Endothelial cell of umbilical vein (primary cell): ENCODE results near the gene TTYH2. TPM values are rescaled to one million over a fixed set of nuclear protein-coding genes. Genes with fewer than 3 reads are reported as not detected.
"Not testable (repeated sequence)": the region's sequence is repeated elsewhere in the genome, so short reads cannot be mapped to it uniquely, and the experiment has no call there.

Experiments used
- BruUV-seq: library from RNA; stranded (reverse); fragments of 400-500 nt; replicated peaks from 2 replicates; lab custom pipeline; 2021; lab: Mats Ljungman, UMichigan
- CTCF ChIA-PET: fragments of 300-600, 350-600 bp; sonication (Branson Sonifier 250); formaldehyde crosslinking; loops from one replicate; lab custom pipeline; 2021; ENCODE audit warnings: antibody characterized with exemption, inconsistent platforms; lab: Charles Lee
- POLR2A ChIA-PET: fragments of 300-600, 350-600 bp; sonication (Branson Sonifier 250); formaldehyde crosslinking; loops from one replicate; lab custom pipeline; 2021; ENCODE audit warnings: antibody characterized with exemption, inconsistent platforms; lab: Charles Lee
- DNase-seq: peaks from one replicate; pipeline ENCODE4 v3.0.0-alpha.2; 2011; ENCODE audit warnings: low read depth, low spot score
- FAIRE-seq: peaks from 2 replicates; lab custom pipeline; 2011; peaks lifted over from hg19 to GRCh38; lab: Jason Lieb, UNC
- H2AFZ ChIP-seq: 2 replicates; pipeline ENCODE4 v1.6.0; 2012; ENCODE audit warnings: low read depth, low read length, control low read depth, inconsistent platforms
- H3K27ac ChIP-seq: 2 replicates; pipeline ENCODE4 v1.5.1; 2011; ENCODE audit warnings: low read depth, mild to moderate bottlenecking, control low read depth, low read length, moderate library complexity; ENCODE audit not compliant: insufficient read depth
- H3K27me3 ChIP-seq, 2 experiments: 2 replicates each; pipeline versions ENCODE4 v1.6.0 to v1.6.1; 2011; ENCODE audit warnings: low read length in 2 of 2, mixed read lengths in 1 of 2; ENCODE audit not compliant: control insufficient read depth in 2 of 2, insufficient read depth in 2 of 2
- H3K36me3 ChIP-seq, 2 experiments: 2 replicates in 1 of 2; 3 replicates in 1 of 2; pipeline ENCODE4 v1.5.1; 2011; ENCODE audit warnings: low read length in 2 of 2, mild to moderate bottlenecking in 1 of 2, moderate library complexity in 1 of 2; ENCODE audit not compliant: control insufficient read depth in 2 of 2, insufficient read depth in 2 of 2; ENCODE audit errors: extremely low read depth in 1 of 2
- H3K4me1 ChIP-seq: 3 replicates; pipeline ENCODE4 v1.5.1; 2011; ENCODE audit warnings: mild to moderate bottlenecking, low read length; ENCODE audit not compliant: control insufficient read depth, insufficient read depth; ENCODE audit errors: extremely low read depth
- H3K4me2 ChIP-seq: 2 replicates; pipeline ENCODE4 v1.6.1; 2011; ENCODE audit warnings: low read length, control low read depth, mixed read lengths; ENCODE audit not compliant: insufficient read depth
- H3K4me3 ChIP-seq, 3 experiments: fragments of 200-600 bp in 1 of 3; sonication (generic), shearing (Covaris generic) in 1 of 3; replicated peaks in 1 of 3; 2 replicates each; pipeline ENCODE4 v1.5.1; 2011 to 2016; ENCODE audit warnings: control low read depth in 3 of 3, low read length in 3 of 3, mild to moderate bottlenecking in 2 of 3, inconsistent platforms in 1 of 3, low read depth in 1 of 3, moderate library complexity in 1 of 3; ENCODE audit not compliant: insufficient read depth in 1 of 3
- H3K79me2 ChIP-seq: 2 replicates; pipeline ENCODE4 v1.6.0; 2012; ENCODE audit warnings: low read length, inconsistent platforms; ENCODE audit not compliant: control insufficient read depth, insufficient read depth
- H3K9ac ChIP-seq: replicated peaks from 2 replicates; pipeline ENCODE3; 2011; ENCODE audit warnings: low read length, control low read depth; ENCODE audit not compliant: insufficient read depth; ENCODE audit errors: extremely low read depth
- H3K9me1 ChIP-seq: replicated peaks from 3 replicates; pipeline ENCODE4 v1.6.0; 2011; ENCODE audit warnings: mild to moderate bottlenecking, low read length; ENCODE audit not compliant: control insufficient read depth, insufficient read depth; ENCODE audit errors: extremely low read depth
- H3K9me3 ChIP-seq: replicated peaks from 2 replicates; pipeline ENCODE4 v1.5.1; 2012; ENCODE audit warnings: low read length, inconsistent platforms; ENCODE audit not compliant: control insufficient read depth, insufficient read depth
- H4K20me1 ChIP-seq: replicated peaks from 2 replicates; pipeline ENCODE3; 2011; ENCODE audit warnings: mild to moderate bottlenecking, low read length; ENCODE audit not compliant: control insufficient read depth, insufficient read depth; ENCODE audit errors: extremely low read depth
- EZH2 ChIP-seq: IDR thresholded peaks from 2 replicates; pipeline ENCODE4 v1.6.1; 2012; ENCODE audit warnings: borderline replicate concordance, low read depth, mild to moderate bottlenecking, moderate library complexity, low read length, inconsistent platforms; ENCODE audit not compliant: severe bottlenecking
- FOS ChIP-seq: IDR thresholded peaks from 2 replicates; pipeline ENCODE4 v1.6.1; 2011; ENCODE audit warnings: mild to moderate bottlenecking, low read length, moderate library complexity, borderline replicate concordance; ENCODE audit not compliant: insufficient read depth
- GATA2 ChIP-seq: IDR thresholded peaks from 2 replicates; pipeline ENCODE4 v1.7.0; 2011; ENCODE audit warnings: low read depth, mild to moderate bottlenecking, moderate library complexity, mixed read lengths, low read length; ENCODE audit not compliant: insufficient read length, insufficient read depth
- JUN ChIP-seq: IDR thresholded peaks from 2 replicates; pipeline ENCODE4 v1.6.1; 2011; ENCODE audit warnings: borderline replicate concordance, low read depth; ENCODE audit not compliant: insufficient read length, insufficient read depth
- MYC ChIP-seq: IDR thresholded peaks from one replicate; pipeline ENCODE4 v1.6.1; 2011; ENCODE audit warnings: mild to moderate bottlenecking, low read depth, low read length
- POLR2A ChIP-seq: IDR thresholded peaks from 2 replicates; pipeline ENCODE4 v1.6.1; 2012; ENCODE audit warnings: low read depth, mild to moderate bottlenecking, control low read depth, low read length
- POLR2AphosphoS5 ChIP-seq: IDR thresholded peaks from 2 replicates; pipeline ENCODE4 v1.6.1; 2012; ENCODE audit warnings: low read depth, mild to moderate bottlenecking, control low read depth, low read length, moderate library complexity; ENCODE audit not compliant: insufficient read depth
- dilution Hi-C: fragments of 300-500 bp; cut with MboI; formaldehyde crosslinking; loops from one replicate; pipeline ENCODE4 v1.15.0; 2019; ENCODE audit warnings: low sequenced_read_pairs; ENCODE audit not compliant: extremely low pct_ligation_motif_present
- intact Hi-C: fragments of 100-400 bp; cut with micrococcal nuclease; formaldehyde crosslinking; loops from one replicate; pipeline ENCODE4 v1.10.0; 2022
- polyA plus RNA-seq, 4 experiments: library from polyadenylated mRNA; depleted of rRNA in 3 of 4; stranded (reverse) in 3 of 4; unstranded in 1 of 4; fragments of >200 nt; gene quantifications; 2 replicates each; pipeline versions ENCODE4 v1.2.1 to v1.2.3, GENCODE V29; 2011 to 2012; ENCODE audit warnings: missing spikeins in 1 of 4
- total RNA-seq: library from RNA; stranded (reverse); gene quantifications from 2 replicates; pipeline ENCODE4 v1.2.3, GENCODE V29; 2021
- TF ChIP-seq, protein P1 (sequence below): IDR thresholded peaks from 2 replicates; pipeline ENCODE4 v1.6.1; 2011; ENCODE audit not compliant: insufficient read depth, insufficient read length
- TF ChIP-seq, protein P2 (sequence below), 2 donors: IDR thresholded peaks; 1 replicate in 1 of 2; 2 replicates in 1 of 2; pipeline ENCODE4 v1.5.1; 2011; ENCODE audit warnings: low read length in 2 of 2, mild to moderate bottlenecking in 2 of 2, moderate library complexity in 2 of 2, control low read depth in 1 of 2, inconsistent platforms in 1 of 2, low read depth in 1 of 2; ENCODE audit not compliant: insufficient read depth in 1 of 2; ENCODE audit errors: extremely low read depth in 1 of 2

TTYH2 gene
- total and polyA plus RNA-seq, 2 donors (not counting 3 experiments of a cell fraction or from before 2014, with no cell fraction given) = 0.75 to 2.0 TPM

- H3K9ac ChIP-seq = no peak overlapping the region
Observed at GRCh38 chr17:74281799-74282198, 68.4 kb downstream of the TTYH2 start.

DNA sequence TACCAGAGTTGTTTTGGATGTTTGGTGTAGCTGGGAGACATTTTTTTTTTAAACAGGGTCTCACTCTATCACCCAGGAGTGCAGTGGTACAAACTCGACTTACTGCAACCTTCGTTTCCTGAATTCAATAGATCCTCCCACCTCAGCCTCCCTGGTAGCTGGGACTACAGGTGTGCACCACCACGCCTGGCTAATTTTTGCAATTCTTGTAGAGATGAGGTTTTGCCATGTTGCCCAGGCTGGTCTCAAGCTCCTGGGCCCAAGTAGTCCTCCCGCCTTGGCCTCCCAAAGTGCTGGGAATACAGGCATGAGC is 68.9 kb downstream of the TTYH2 start:
- H3K4me2 ChIP-seq, H3K9ac ChIP-seq, intact Hi-C loops, dilution Hi-C loops, H3K27ac ChIP-seq, H3K36me3 ChIP-seq, H3K4me3 ChIP-seq, BruUV-seq, H2AFZ ChIP-seq, DNase-seq, H3K9me3 ChIP-seq, H3K79me2 ChIP-seq, H3K27me3 ChIP-seq, H3K4me1 ChIP-seq, FAIRE-seq, H3K9me1 ChIP-seq, H4K20me1 ChIP-seq: not testable (repeated sequence)
- CTCF ChIA-PET = interaction anchor here (1.2 to 2.2 kb wide), 2 partner anchors 14 to 16 kb away, joined by 5 to 6 read pairs; no protein-coding TSS in a partner anchor
- POLR2A ChIA-PET = interaction anchor here (0.6 kb wide), 1 partner anchor 190 kb away, joined by 5 read pairs; no protein-coding TSS in a partner anchor

More at GRCh38 chr17:74281799-74282198, 68.4 kb downstream of the TTYH2 start:
- no peaks in the 10 kb centered on the region for H3K79me2 ChIP-seq
- H3K9me3 ChIP-seq = no peaks in the 10 kb centered on the region
- TF ChIP-seq MYC (no peak), POLR2A (no peak), POLR2AphosphoS5 (no peak), EZH2 (no peak), GATA2 (no peak), FOS (no peak), JUN (no peak)
- TF ChIP-seq, protein P1, sequence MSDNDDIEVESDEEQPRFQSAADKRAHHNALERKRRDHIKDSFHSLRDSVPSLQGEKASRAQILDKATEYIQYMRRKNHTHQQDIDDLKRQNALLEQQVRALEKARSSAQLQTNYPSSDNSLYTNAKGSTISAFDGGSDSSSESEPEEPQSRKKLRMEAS = no peak
- TF ChIP-seq, protein P2, sequence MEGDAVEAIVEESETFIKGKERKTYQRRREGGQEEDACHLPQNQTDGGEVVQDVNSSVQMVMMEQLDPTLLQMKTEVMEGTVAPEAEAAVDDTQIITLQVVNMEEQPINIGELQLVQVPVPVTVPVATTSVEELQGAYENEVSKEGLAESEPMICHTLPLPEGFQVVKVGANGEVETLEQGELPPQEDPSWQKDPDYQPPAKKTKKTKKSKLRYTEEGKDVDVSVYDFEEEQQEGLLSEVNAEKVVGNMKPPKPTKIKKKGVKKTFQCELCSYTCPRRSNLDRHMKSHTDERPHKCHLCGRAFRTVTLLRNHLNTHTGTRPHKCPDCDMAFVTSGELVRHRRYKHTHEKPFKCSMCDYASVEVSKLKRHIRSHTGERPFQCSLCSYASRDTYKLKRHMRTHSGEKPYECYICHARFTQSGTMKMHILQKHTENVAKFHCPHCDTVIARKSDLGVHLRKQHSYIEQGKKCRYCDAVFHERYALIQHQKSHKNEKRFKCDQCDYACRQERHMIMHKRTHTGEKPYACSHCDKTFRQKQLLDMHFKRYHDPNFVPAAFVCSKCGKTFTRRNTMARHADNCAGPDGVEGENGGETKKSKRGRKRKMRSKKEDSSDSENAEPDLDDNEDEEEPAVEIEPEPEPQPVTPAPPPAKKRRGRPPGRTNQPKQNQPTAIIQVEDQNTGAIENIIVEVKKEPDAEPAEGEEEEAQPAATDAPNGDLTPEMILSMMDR (IDR thresholded peaks at IDR 0.05; ENCODE audit: extremely low read depth in 1 of 2, insufficient read depth in 1 of 2, low read depth in 1 of 2, low read length in 2 of 2) = no peak
- intact Hi-C loops = no loop called here
- no peaks in the 10 kb centered on the region for H3K4me1 ChIP-seq
- CTCF ChIA-PET = interaction anchor here (1.2 to 2.2 kb wide), 2 partner anchors 14 to 17 kb away, joined by 5 to 6 read pairs; no protein-coding TSS in a partner anchor
- no peak overlapping the region for H3K4me2 ChIP-seq
- H2AFZ ChIP-seq = no peak overlapping the region
- FAIRE-seq (no peak), DNase-seq (no peak)
- no peaks in the 10 kb centered on the region for H3K9me1 ChIP-seq
- no peaks in the 10 kb centered on the region for H3K36me3 ChIP-seq
- H3K27me3 ChIP-seq = no peaks in the 10 kb centered on the region
- H4K20me1 ChIP-seq = no peaks in the 10 kb centered on the region
- BruUV-seq = no TSS peak
- H3K27ac ChIP-seq = no peak overlapping the region
- no peak overlapping the region for H3K4me3 ChIP-seq
- POLR2A ChIA-PET = interaction anchor here (0.6 kb wide), 1 partner anchor 190 kb away, joined by 5 read pairs; no protein-coding TSS in a partner anchor
- dilution Hi-C loops = no loop called here
